ENCODE data around the gene MAP4K3. TPM values are rescaled to one million over a fixed set of nuclear protein-coding genes. Genes with fewer than 3 reads are reported as not detected.

MAP4K3 gene
- total and polyA plus RNA-seq, 10 of the 15 experiments (the other 5 are each of a cell fraction or from before 2014, with no cell fraction given), result 0.04 to 0.95 (median 0.21) TPM; not detected in 1

DNA sequence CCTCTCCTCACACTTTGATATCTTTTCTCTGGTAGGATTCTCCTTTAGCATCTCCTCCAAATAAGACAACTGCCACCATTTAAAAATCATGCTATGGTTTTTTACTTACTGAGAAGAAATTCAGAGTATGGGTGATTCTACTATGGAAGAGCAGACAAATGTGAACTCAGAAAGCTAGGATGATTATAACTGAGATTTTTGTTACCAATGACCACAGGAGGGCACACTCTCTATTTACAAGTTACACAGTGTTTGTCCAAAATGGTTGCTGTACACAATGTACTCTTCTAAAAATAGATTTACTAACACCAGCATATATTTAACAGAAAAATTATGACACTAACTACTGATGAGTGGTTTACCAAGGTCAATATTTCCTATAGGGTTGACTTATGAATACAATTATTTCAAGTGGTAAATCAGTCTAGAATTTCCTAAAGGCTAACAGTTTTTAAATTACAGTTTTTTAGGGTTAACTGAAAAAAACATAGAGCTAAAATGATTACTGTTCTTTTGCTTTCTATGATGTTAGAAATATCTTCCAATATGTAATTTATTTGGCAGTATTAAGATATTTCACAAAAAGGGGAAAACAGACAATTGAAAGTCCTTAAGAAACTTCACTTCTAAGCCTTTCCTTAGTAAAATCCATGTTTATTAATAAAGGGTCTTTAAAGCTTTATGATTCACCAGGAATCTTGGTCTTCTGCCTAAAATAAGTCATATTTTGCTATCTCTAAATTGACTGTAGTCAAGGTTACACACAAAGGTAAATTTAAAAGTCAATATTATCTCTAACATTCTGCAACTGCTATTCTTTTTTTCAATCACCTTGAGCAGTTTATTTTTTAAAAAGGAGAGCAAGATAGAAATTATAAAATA, 57.2 kb downstream of the MAP4K3 start:
- no TSS peak for BruUV-seq (replicated peaks)
- CTCF ChIA-PET, result interaction anchor here (0.8 to 6.8 kb wide), 24 partner anchors 9 to 609 kb away, joined by 3 to 145 read pairs (median 3); no protein-coding TSS in a partner anchor

More for the DNA sequence above, 57.2 kb downstream of the MAP4K3 start:
- ChIA-PET POLR2A (no interaction called here), SMC1A (ENCODE audit: uncharacterized antibody, unreplicated experiment) (interaction anchor here (0.6 to 5.9 kb wide), 18 partner anchors 9 to 363 kb away, joined by 3 to 63 read pairs (median 3); no protein-coding TSS in a partner anchor), RAD21 (ENCODE audit: unreplicated experiment) (interaction anchor here (0.6 to 6.6 kb wide), 10 partner anchors 24 to 432 kb away, joined by 3 to 71 read pairs (median 3); no protein-coding TSS in a partner anchor)
- in situ Hi-C loops (cut with MboI), result loop anchor here (10.0 kb wide), 1 partner anchor 345 kb away; no protein-coding TSS in a partner anchor
- ATAC-seq (peak; percentile 84), DNase-seq (ENCODE audit: low read depth, low spot score) (peak; percentile 31), FAIRE-seq (peak; percentile 70)
- Histone ChIP-seq H3K79me2 (ENCODE audit: control insufficient read depth, insufficient read depth, low read length) (no peaks in the 10 kb centered on the region), H3K4me2 (ENCODE audit: control insufficient read depth, insufficient read depth) (no peak overlapping the region), H3K4me3 (no peak overlapping the region), H4K20me1 (ENCODE audit: control insufficient read depth, insufficient read depth) (no peaks in the 10 kb centered on the region), H3K27ac (ENCODE audit: control insufficient read depth, insufficient read depth) (no peak overlapping the region), H2AFZ (ENCODE audit: control insufficient read depth, low read depth, low read length) (no peak overlapping the region), H3K36me3 (ENCODE audit: control insufficient read depth in 2 of 2, insufficient read depth in 2 of 2, low read length in 1 of 2) (no peaks in the 10 kb centered on the region), H3K27me3 (replicated peaks in 1 of 2; ENCODE audit: control insufficient read depth in 2 of 2, insufficient read depth in 2 of 2, low read length in 1 of 2) (no peaks in the 10 kb centered on the region), H3K4me1 (ENCODE audit: control insufficient read depth, insufficient read depth, low read length) (no peaks in the 10 kb centered on the region; the same call in 1 of the 2 replicates), H3K9me3 (replicated peaks; ENCODE audit: control insufficient read depth, insufficient read depth, low read length) (no peaks in the 10 kb centered on the region), H3K9ac (ENCODE audit: control insufficient read depth, insufficient read depth, low read length) (no peak overlapping the region)
- peak; percentile 63 for TF ChIP-seq MEF2B (IDR thresholded peaks at IDR 0.05; ENCODE audit: partially characterized antibody, poor library complexity, severe bottlenecking)
- TF ChIP-seq ZBED1 (IDR thresholded peaks at IDR 0.05; ENCODE audit: borderline replicate concordance), result no peak
- no peak for TF ChIP-seq PAX5 (IDR thresholded peaks at IDR 0.05; ENCODE audit: borderline replicate concordance, low read depth, low read length)
- TF ChIP-seq, protein P1, sequence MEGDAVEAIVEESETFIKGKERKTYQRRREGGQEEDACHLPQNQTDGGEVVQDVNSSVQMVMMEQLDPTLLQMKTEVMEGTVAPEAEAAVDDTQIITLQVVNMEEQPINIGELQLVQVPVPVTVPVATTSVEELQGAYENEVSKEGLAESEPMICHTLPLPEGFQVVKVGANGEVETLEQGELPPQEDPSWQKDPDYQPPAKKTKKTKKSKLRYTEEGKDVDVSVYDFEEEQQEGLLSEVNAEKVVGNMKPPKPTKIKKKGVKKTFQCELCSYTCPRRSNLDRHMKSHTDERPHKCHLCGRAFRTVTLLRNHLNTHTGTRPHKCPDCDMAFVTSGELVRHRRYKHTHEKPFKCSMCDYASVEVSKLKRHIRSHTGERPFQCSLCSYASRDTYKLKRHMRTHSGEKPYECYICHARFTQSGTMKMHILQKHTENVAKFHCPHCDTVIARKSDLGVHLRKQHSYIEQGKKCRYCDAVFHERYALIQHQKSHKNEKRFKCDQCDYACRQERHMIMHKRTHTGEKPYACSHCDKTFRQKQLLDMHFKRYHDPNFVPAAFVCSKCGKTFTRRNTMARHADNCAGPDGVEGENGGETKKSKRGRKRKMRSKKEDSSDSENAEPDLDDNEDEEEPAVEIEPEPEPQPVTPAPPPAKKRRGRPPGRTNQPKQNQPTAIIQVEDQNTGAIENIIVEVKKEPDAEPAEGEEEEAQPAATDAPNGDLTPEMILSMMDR (IDR thresholded peaks at IDR 0.05 in 2 of 3, conservative IDR thresholded peaks at IDR 0.05 in 1 of 3; ENCODE audit: control insufficient read depth in 2 of 3, extremely low read depth in 1 of 3, insufficient read depth in 1 of 3, low read depth in 3 of 3, low read length in 3 of 3), result peak; percentile 46 to 66 (median 48); a peak in 4 of 6 replicates
- TF ChIP-seq MEF2A (IDR thresholded peaks at IDR 0.05; ENCODE audit: insufficient read depth, low read depth, low read length), result peak; percentile 88
- TF ChIP-seq RFX5 (IDR thresholded peaks at IDR 0.05; ENCODE audit: low read depth, low read length), result no peak
- TF ChIP-seq HDGF (IDR thresholded peaks at IDR 0.05), result no peak
- TF ChIP-seq RAD21 (IDR thresholded peaks at IDR 0.05; ENCODE audit: insufficient read depth, low read depth, low read length), result peak; percentile 66
- TF ChIP-seq, protein P2, sequence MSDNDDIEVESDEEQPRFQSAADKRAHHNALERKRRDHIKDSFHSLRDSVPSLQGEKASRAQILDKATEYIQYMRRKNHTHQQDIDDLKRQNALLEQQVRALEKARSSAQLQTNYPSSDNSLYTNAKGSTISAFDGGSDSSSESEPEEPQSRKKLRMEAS (IDR thresholded peaks at IDR 0.05; ENCODE audit: low read depth, low read length), result no peak
- 0 out of 2 replicates have a peak, but pooled peaks have one; percentile 23 for TF ChIP-seq RUNX3 (IDR thresholded peaks at IDR 0.05; ENCODE audit: low read length)
- TF ChIP-seq SMC3 (IDR thresholded peaks at IDR 0.05; ENCODE audit: borderline replicate concordance, low read length), result peak; percentile 60; the same call in 1 of the 2 replicates
- no peak for TF ChIP-seq MXI1 (IDR thresholded peaks at IDR 0.05; ENCODE audit: low read depth, low read length)
- TF ChIP-seq SMAD5 (IDR thresholded peaks at IDR 0.05; ENCODE audit: low read depth), result no peak
- peak; percentile 76; the same call in 1 of the 2 replicates for TF ChIP-seq YY1 (IDR thresholded peaks at IDR 0.05; ENCODE audit: low read depth, low read length)
- intact Hi-C loops (cut with micrococcal nuclease; ENCODE audit: unreplicated experiment), result loop anchor here (1.0 to 5.0 kb wide), 2 partner anchors 112 to 349 kb away; no protein-coding TSS in a partner anchor
